H1 (cell line): ENCODE measurements around the gene PRKG2. TPM values are rescaled to one million over a fixed set of nuclear protein-coding genes. Genes with fewer than 3 reads are reported as not detected.
A peak's percentile ranks its signal among the peaks of the same experiment; 100 is the strongest.

ENCODE experiments used
- ASH2L ChIP-seq: fragments of 200-600, 300-600 bp; sonication (generic); IDR thresholded peaks from one replicate; pipeline ENCODE4 v1.7.1; 2017; ENCODE audit warnings: low read length
- BCL11A ChIP-seq, 2 experiments: IDR thresholded peaks; one replicate each; pipeline ENCODE4 v1.6.1; 2011; ENCODE audit warnings: low read depth in 2 of 2, low read length in 2 of 2, mild to moderate bottlenecking in 2 of 2
- HDAC6 ChIP-seq: IDR thresholded peaks from one replicate; pipeline ENCODE4 v1.7.1; 2012; ENCODE audit warnings: low read depth, mild to moderate bottlenecking, inconsistent platforms, low read length, moderate library complexity
- KDM4A ChIP-seq: IDR thresholded peaks from one replicate; pipeline ENCODE4 v1.7.1; 2012; ENCODE audit warnings: low read depth, mild to moderate bottlenecking, moderate library complexity, low read length, inconsistent platforms; ENCODE audit not compliant: severe bottlenecking
- RFX5 ChIP-seq: IDR thresholded peaks from 2 replicates; pipeline ENCODE4 v1.6.1; 2011; ENCODE audit warnings: low read depth, low read length, improper control_type of control experiment, borderline replicate concordance
- RNF2 ChIP-seq: fragments of 200-900, 300-1000 bp; sonication (generic); IDR thresholded peaks from 2 replicates; pipeline ENCODE4 v1.7.1; 2016; ENCODE audit warnings: borderline replicate concordance, low read depth, mild to moderate bottlenecking, antibody characterized with exemption, low read length; ENCODE audit not compliant: poor library complexity, severe bottlenecking; ENCODE audit errors: missing control alignments
- SIN3A ChIP-seq, 2 experiments: IDR thresholded peaks in 1 of 2; conservative IDR thresholded peaks in 1 of 2; 2 replicates each; pipeline ENCODE4 v1.6.1; 2011 to 2012; ENCODE audit warnings: low read length in 2 of 2, improper control_type of control experiment in 1 of 2, low read depth in 1 of 2, mild to moderate bottlenecking in 1 of 2
- polyA plus RNA-seq, 7 experiments: library from polyadenylated mRNA; depleted of rRNA in 3 of 7; stranded (reverse) in 5 of 7; unstranded in 2 of 7; fragments of >200 nt in 5 of 7; fragments of 200-250 nt in 2 of 7; gene quantifications; 1 replicate in 5 of 7; 2 replicates in 1 of 7; 4 replicates in 1 of 7; pipeline versions ENCODE4 v1.2.1 to v1.2.3, GENCODE V29; 2011 to 2013; ENCODE audit warnings: missing spikeins in 2 of 7, mixed read lengths in 2 of 7
- total RNA-seq: library from RNA; stranded (reverse); fragmentation: NEBNext Ultra II Directional; extraction: Animal tissue kit (Norgen Biotek cat#: 25700); gene quantifications from 2 replicates; pipeline ENCODE4 v1.2.1, GENCODE V29; 2021
- TF ChIP-seq, protein P1 (sequence below): IDR thresholded peaks from 2 replicates; pipeline ENCODE4 v1.6.1; 2012; ENCODE audit warnings: inconsistent platforms

The PRKG2 gene
- total and polyA plus RNA-seq, 2 of the 8 experiments (the other 6 are each of a cell fraction or from before 2014, with no cell fraction given), result 0.45 to 1.2 TPM

DNA sequence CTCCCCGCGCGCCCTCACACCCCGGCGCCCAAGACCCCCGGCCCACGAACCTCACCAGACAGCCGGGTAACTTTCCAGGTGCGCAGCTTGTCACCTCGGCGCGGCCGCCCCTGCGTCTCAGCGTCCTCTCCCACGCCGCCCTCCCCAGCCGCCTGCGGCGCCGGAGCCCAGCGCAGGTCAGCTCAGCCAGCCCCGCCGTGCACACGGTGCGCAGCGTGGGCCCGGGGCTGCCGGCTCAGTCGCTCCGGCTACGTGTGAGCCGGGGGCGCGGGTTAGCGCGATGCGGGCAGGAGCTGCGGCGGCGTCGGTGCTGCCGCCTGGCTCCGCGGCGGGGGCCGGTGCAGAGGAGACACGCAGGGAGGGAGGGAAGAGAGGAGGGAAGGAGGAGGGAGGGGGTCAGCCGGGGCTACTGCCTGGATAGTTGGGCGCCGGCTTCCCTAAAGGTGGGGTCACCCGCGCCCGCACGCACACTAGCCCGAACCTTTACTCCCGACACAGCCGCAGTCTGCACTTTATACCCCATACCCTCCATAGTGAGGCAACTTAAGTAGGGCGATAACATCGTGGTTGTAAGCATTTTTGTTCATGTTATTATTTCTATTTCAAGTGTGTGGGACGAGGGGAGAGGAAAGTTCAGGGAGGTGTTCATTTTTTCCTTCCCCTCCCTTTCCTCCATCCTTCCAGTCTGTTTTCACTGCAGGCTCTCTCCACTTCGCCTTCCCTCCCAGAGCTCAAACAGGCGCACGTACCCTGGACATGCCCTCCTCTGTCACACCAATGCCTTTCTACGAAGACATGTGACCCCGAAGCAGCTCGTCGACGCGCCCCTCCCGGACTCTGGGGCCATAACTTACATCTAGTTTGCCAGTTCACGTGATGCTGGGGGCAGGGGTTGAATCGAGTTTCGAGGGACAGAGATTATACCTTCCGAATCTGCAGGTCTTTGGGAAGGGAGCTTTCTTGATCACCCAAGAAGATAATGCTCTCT is at the start of gene PRKG2 (continued):
- TF ChIP-seq ASH2L (peak; percentile 37), BCL11A (IDR thresholded peaks at IDR 0.05; ENCODE audit: low read depth in 2 of 2, low read length in 2 of 2) (no peak), RNF2 (peak; percentile 39), RFX5 (no peak), HDAC6 (no peak), KDM4A (peak; percentile 97), SIN3A (conservative IDR thresholded peaks at IDR 0.05 in 1 of 2, IDR thresholded peaks at IDR 0.05 in 1 of 2; ENCODE audit: low read depth in 1 of 2, low read length in 2 of 2) (0 out of 4 replicates have a peak, but pooled peaks of 1 of the 2 experiments have one; percentile 11)
- TF ChIP-seq, protein P1, sequence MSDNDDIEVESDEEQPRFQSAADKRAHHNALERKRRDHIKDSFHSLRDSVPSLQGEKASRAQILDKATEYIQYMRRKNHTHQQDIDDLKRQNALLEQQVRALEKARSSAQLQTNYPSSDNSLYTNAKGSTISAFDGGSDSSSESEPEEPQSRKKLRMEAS, result peak; percentile 89
- TF ChIP-seq, all 59 proteins: peak for 9
